HG03520 (cell line): ENCODE results near the gene LYZL6.
"Not testable (repeated sequence)": the region's sequence is repeated elsewhere in the genome, so short reads cannot be mapped to it uniquely, and the experiment has no call there.

Experiments
- ATAC-seq: cut with Tn5 transposase; IDR thresholded peaks from one replicate; pipeline ENCODE4 v1.9.1; 2021; ENCODE audit warnings: mild to moderate bottlenecking, moderate library complexity; ENCODE audit not compliant: unreplicated experiment

Gene LYZL6

DNA sequence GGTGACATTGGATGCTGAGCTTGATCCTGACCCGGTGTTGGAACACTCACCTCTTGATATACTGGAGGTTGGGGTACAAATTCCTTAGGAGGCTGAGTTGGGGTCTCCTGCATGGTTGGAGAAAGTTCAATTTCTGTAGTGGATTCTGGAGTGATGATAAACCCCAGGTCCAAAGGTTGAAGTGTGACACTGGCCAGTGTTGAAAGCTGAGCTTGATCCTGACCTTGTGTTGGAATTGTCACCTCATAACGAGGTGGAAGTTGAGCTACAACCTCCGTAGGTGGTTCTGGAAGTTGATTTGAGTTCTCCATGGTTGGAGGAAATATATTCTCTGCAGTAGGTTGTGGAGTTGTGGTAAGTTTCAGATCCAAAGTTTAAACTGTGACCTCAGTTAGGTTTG is 34.1 kb downstream of the LYZL6 start:
- no peak for ATAC-seq

DNA sequence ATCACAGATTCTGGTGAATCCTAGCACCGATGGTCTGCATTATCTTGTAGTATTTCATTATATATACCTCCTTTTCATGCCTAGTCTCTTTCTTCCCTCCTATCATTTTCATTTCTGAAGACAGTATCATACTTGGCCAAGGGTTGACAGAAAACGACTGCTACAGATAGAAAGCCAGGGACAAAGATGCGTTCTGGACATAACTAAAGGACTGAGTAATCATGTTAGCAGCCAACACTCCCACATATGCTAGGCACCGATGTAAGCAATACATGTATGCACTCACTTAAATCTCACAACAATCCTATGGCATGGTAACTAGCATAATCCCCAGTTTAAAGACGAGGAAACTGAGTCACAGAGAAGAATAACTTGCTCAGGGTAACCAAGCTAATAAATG is 35.8 kb downstream of the LYZL6 start:
- ATAC-seq = no peak

DNA sequence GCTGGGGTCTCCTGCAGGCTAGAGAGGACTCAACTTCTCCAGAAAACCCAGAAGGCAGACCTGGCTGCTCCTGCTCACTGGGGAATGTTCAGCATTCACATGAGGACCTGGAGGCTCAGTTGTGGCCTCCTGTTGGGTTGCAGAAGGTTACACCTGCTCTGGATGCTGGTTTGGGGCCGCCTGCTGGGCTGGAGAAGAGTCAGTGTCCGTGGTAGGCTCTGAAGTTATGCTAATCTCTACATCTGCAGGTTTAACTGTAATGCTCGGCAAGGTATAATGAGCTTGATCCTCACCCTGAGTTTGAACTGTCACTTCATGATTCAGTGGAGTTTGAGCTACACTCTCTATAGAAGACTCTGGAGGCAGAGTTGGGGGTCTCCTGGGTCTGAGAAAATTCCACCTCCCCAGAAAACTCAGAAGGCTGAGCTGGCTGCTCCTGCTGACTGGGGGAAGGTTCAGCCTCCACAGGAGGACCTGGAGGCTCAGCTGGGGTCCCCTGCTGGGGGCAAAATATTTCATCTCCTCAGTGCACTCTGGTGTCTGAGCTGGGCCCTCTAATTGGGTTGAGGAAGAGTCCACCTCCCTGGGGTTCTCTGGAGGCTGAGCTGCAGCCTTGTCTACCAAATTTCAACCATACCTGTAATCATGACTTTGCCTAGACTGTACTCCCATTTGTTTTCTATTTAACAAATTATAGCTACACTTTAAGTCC is 36.4 kb downstream of the LYZL6 start:
- no peak for ATAC-seq

DNA sequence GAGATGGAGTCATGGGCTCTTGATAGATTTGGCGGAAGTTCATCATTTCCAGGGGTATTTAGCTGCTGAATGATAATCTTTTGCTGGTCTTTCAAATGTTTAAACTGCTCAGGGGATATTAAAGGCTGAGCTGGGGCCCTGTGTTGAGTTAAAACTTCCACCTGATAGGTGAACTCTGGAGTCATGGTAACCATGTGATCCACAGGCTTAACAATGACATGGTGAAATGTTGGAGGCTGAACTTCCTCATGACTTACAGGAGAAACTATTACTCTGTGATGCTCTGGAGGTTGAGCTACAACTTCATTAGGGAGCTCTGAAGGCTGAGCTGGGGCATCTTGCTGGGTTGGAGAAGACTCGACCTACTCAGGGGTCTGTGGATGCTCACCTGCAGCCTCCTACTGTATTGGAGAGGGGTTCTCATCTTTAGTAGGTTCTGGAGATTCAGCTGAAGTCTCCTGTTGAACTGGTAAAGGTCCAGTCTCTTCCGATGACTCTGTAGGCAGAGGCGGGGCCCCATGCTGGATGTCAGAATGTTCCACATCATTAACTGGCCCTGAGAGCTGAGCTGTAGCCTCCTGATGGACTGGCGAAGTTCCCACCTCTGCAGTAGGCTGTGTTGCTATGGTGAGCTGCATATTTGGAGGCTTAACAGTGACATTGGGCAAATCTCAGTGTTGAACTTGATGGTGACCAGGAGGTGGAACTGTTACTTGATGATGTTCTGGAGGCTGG is 37.2 kb downstream of the LYZL6 start:
- ATAC-seq = no peak

DNA sequence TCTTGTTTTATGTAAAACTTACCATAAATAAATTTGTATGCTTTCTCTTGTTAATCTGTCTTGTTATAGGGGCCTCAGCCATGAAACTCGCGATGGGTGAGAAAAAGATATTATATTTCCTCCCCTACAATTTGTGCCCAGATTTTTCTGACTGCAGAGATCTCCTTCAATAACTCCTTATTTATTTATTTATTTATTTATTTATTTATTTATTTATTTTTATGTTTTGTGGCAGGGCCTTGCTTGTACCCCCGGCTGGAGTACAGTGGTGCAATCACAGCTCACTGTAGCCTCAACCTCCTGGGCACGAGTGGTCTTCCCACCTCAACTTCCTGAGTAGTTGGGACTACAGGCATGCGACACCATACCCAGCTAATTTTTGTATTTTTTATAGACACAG is 40.1 kb downstream of the LYZL6 start:
- ATAC-seq = no peak

DNA sequence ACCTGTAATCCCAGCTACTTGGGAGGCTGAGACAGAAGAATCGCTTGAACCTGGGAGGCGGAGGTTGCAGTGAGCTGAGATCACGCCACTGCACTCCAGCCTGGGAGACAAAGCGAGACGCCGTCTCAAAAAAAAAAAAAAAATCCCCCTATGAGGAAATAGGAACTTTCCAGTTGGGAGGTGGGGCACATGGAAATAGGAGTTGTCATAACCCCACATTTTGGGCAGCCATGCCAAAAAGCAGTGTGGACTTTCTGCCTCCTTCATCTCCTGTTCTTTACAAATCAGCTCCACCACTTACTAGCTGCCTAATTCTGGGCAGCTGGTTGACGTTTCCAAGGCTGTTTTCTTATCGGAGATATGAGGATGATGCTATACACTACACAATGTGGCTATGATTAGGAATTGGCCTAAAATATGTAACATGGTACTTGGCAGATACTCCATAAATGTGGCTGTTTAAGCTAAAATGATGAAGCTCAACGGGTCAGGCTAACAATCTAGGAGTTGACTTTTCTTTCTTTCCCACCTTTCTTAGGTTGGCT is 41.8 kb downstream of the LYZL6 start:
- ATAC-seq = no peak

DNA sequence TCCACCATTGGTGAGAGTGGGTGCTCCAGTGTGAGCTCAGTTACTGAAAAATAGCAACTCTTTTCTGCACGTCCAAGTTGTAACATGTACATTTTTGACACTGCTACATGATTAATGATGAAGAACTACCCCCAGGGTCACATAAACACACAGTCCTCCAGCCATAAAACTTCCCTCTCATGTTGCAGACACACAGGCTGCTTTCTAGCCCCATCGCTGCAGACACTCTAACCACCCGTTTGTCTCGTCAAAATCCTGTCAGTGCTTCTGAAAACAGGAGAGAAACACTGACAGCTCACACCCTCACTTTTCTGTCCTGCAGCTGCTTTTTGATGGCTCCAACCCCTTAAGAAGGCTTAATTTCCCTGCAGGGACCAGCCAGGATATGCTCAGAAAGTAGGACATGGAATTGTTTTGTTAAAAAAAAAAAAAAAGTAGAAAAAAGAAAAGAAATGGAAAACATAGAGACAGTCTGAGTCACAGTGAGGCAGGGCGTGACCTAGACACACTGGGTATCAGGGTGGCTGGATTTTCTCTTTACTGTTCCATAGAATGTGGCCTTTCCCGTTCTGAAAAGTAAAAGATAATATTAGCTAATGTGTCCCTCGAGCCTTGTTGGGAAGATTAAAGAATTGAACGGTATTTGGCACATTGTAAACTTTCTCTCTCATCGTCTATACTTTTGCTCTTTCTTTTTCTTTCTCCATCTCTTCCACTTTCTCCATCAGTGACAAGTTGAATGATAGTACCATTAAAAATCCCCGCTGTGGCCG is 42.6 kb downstream of the LYZL6 start:
- ATAC-seq = no peak

DNA sequence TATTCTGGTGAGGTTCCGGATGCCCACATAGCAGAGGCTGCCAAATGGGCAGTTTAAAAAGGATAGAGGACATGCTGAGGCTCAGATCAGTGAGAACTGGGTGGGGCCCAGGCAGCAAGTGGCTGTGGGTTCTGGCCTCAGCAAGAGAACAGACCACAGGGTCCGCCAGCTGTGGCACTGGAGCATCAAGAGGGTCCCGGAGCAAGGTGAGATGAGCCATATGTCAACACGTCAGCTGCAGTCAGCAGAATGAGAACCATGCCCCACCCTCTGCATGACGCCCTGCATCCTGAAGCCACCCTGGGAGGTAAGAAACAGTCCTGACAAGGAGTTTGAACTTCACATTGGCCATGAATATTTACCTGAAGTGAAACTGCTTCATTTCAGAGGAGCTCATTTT is 43.2 kb downstream of the LYZL6 start:
- ATAC-seq = no peak

DNA sequence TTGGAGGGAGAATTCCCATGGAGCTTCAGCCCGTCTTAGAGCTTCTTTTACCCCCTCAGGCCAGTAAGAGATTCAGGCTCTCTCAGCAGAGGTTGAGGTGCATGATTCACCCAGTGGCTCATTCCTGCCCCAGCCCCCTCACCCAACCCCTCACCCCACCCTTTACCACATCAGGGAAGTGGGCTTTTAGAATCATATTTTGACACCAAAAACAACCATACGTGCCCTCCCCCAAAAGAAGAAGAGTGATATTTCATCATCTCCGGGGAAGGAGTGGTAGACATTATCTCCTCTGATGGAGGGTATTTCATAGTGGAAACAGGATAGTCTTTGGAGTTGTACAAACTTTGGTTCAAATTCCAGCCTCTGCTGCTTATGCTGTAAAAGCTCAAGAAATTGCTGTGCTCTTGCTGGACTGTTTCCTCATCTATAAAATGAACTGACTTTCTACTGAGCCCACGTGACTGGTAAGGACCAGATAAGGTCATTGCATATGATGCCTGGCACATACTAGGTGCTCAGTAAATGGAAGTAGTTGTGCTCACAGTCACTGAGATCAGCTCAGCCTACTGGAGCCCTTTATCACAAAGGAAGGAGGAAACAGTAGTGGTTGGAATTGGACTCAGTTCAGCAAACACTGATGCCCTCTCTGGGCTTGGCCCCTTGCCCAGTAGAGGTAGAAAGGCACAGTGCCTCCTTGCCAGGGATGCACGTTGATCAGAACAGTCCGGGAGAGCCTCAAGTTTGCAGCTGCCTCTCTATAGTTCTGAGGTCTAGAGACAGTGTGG is 45.0 kb downstream of the LYZL6 start:
- ATAC-seq = no peak

DNA sequence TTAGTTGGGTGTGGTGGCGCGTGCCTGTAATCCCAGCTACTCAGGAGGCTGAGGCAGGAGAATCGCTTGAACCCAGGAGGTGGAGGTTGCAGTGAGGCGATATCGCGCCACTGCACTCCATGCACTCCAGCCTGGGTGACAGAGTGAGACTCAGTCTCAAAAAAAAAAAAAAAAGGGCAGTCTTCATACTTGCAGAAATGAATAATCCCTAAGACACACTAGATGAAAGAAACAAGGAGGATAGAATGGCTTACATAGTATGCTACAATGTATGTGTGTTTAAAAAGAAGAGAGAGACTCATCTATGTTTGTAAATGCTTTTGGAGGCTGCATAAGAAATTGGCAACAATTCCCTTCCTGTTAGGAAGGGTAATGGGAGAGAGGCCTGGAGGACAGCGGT is 45.7 kb downstream of the LYZL6 start:
- not testable (repeated sequence) for ATAC-seq

DNA sequence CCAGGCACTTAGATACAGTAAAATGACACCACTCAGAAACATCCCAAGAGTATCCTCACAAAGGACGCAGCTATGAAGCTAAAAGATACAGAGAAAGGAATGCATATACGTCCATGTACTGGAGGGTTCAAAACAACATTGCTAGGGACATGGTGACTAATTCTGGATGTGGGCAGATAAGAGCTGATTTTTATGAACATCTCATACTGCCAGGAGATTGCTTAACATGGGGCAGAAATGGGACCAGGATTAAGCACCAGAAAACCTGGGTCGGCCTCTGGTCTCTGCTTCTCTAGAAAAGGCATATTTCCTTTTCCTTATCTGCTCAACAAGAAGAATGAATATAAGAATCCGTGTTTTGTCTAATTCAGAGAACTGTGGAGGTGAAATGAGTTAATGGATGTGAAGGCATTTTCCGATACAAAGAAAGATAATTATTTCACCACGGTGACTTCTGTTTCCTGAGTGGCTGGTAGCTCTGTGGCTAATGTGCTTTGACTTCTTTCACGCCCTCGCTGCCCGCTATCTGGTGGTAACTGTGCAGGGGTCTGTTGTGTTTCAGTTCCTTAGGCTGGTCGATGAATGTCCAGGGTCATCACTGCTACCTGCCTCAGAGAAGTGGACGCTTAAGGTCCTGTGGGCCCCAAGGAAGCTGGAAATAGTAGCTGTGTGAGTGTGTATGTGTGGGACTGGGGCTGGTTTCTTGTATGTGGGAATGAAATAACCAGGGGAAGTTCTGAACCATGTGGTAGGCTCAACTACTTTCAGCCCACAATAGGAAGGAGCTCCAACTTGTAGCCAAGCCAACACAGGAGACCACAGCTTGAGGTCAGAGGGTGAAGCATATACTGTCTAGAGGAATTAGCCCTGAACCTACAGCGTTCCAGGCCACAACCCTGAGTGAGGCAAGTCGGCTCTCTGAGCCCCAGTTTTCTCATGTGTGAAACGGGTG is 47.6 kb downstream of the LYZL6 start:
- ATAC-seq = no peak

DNA sequence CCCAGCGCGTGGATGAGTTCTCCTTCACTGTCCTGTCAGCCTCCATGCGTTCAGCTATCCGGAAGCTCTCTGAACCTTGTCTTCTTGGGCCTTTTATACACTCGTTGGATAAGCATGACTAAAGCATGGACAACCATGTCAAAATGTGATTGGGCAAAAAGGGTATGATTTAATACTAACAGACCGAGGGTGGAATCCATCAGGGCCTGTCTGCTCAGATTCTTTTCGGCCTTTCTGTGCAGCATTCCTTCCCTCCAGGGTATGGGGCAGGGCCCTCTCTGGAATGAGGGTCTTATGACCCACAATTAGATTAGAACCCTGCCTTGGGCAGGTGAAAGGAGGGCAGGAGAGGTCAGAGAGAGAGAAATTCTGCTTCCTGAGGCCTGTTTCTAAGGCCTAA is 49.3 kb downstream of the LYZL6 start:
- ATAC-seq = no peak

DNA sequence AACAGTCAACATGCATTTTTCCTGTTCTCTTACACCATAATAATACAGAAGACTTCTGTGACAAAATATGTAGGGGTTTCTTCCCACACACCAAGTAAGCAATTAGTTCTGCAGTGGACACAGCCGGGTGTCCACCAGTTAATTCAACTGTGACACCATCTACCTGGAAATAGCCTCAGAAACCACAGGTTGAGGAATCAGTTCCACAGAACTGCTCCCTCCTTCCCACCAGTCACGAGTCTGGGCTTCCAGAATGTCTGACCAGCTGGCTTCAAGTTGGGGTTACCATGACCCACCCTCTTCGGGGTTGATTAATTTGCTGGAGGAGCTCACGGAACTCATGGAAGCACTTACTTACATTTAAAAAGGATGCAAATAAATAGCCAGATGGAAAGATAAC is 49.8 kb downstream of the LYZL6 start:
- ATAC-seq = no peak

DNA sequence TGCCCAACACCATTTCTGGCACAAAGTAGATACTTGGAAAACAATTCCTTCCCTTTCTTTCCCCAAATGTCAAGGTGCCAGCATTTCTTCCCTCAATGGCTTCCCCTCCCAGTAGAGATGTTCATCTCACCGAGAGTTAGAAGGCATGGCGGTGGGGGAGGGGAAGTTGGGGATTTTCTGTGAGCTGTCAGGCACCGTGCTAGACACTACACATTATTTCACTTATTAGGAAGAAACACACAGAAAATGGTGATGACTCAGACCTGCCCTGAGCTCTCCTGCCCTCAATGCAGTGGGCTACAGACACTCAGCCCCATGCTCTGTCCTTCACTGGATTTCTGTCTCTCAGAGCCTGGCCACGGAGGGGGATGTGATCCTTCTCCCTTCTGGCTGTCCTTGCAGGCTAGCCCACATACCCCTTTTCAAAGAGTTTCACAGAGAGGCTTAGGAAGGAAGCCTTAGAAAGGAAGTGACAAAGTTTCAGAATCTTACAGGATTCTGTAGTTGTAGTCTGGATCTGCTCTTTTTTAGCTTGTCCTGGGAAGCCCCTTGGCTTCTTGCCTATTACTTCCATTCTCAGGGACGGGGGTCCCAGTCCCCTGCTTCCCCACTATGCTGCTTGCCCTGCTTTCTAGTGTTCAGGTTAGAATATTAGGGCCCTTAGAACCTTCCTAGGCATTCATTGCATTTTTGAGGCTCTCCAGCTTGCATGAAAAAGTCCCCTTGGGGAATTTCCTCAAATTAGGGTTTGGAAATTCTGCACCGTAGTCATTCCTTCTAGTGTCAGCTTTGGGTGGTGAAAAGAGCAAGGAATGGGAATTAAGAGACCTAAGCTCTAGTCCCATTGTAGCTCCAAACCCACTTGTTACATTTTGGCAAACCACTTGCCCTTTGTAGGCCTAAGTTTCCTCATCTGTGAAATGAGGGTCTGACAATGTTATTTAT is 51.1 kb downstream of the LYZL6 start:
- no peak for ATAC-seq

DNA sequence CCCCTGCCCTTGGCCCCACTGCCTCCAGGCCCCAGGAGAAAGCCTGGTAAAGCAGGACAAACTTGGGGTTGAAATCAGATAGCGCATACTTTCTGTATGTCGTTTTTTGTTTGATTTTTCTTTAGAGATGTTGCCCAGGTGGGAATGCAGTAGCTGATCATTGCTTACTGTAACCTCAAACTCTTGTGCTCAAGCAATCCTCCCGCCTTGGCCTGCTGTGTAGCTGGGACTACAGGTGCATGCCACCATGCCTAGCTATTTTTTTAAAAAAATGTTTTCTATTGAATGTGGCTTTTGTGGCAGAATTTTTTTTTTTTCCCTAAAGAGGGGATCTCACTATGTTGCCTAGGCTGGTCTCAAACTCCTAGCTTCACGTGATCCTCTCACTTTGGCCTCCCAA is 52.2 kb downstream of the LYZL6 start:
- no peak for ATAC-seq

DNA sequence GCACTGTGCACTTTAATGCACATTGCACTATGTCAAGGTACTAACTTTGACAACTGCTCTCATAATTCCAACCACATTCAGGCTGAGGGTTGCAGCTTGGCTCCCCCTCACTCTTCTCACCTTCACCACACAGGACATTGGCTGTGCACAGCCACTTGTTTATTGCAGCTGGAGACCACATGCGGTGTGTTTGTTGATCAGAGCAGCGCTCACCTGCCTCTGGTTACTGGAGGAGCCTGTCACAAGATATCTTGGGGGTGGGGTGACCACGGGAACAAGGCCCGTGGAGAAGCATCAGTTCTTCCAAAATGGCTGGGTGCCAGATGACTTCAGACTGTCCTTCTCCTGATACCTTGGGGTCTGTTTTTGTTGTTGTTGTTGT is 52.7 kb downstream of the LYZL6 start:
- ATAC-seq = no peak

DNA sequence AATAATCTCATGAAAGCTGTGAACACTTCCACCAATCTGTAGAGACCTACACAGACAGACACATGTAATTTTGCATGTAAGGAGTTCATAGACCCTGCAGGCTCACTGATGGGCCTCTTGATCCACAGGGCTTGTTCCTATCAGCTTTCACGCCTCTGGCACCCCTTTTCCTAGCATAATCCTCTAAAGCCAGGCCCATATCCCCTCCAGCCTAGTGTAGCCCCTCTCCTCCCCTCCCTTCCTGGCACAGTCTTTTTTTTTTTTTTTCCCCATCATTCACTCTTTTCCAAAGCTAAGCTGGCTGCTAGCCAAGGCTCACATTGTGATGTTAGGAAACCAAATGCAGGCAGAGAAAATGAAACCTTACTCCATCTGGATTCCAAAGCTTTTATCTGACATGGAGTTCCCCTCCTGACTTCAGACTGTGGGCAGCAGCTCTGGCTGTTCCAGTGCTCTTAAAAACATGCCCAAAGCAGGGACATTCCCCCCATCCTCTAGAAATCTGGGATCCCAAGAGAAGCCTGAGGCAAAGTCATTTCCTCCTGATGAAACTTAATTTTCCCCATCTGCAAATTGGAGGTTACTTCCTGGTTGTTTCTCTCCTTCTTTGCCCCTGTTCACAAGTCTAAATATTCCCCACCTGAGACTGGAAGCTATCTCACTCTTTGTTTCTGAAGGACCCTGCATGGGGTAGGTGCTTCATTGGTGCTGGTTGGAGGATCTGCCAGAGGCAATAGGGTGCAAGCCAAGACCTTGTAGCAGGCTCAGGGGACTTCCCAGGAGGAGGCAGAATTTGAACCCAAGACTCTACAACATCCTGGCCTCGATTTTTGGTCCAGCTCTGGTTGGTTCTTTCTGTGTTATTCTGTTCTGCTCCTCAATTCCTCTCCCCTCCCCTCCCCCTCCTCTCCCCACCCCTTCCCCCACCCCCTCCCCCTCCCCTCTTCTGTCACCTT is 53.4 kb downstream of the LYZL6 start:
- ATAC-seq = no peak

DNA sequence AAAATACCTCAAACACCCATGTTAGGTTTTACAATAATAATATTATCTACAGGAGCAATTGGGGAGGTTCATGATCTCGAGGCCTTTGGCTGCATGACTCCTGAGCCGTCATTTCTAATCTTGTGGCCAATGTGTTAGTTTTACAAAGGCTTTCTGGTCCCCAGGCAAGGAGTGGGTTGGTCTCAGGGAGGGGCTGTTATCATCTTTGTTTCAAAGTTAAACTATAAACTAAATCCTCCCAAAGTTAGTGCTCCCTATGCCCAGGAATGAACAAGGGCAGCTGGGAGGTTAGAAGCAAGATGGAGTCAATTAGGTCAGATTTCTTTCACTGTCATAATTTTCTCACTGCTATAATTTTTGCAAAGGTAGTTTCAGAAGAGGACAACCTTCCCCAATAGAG is 54.3 kb downstream of the LYZL6 start:
- ATAC-seq = no peak
